ENCODE data around the gene P2RX4.
A peak's percentile ranks its signal among the peaks of the same experiment; 100 is the strongest.
"Not testable (repeated sequence)": the region's sequence is repeated elsewhere in the genome, so short reads cannot be mapped to it uniquely, and the experiment has no call there.

Gene P2RX4

GRCh38 chr12:121245951-121246350 is 36.0 kb downstream of the P2RX4 start:
- no peak for DNase-seq

GRCh38 chr12:121246893-121247557 is 37.1 kb downstream of the P2RX4 start:
- DNase-seq = no peak

- no peak for DNase-seq
These were observed 38.7 kb downstream of the P2RX4 start for GRCh38 chr12:121248622-121249021.

- DNase-seq = no peak
These were observed 40.4 kb downstream of the P2RX4 start for GRCh38 chr12:121250359-121250758.

DNA sequence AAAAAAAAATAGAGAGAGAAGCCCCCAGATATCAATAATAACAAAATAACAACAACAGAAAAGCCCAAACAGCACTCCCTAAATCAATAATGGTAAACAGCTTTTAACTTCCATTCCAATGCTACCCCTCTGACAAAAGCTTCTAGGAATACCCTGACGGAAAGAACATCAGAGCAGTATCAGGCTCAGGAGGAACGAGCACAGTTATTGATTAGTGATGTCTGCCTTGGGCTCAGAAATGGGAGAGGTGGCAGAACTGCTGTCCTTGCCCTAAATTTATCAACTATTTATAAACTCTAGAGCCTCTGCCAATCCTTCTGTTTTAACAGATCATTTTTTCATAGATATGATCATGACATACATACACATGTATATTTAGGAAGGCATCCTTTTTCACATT is 41.9 kb downstream of the P2RX4 start:
- DNase-seq = no peak

DNA sequence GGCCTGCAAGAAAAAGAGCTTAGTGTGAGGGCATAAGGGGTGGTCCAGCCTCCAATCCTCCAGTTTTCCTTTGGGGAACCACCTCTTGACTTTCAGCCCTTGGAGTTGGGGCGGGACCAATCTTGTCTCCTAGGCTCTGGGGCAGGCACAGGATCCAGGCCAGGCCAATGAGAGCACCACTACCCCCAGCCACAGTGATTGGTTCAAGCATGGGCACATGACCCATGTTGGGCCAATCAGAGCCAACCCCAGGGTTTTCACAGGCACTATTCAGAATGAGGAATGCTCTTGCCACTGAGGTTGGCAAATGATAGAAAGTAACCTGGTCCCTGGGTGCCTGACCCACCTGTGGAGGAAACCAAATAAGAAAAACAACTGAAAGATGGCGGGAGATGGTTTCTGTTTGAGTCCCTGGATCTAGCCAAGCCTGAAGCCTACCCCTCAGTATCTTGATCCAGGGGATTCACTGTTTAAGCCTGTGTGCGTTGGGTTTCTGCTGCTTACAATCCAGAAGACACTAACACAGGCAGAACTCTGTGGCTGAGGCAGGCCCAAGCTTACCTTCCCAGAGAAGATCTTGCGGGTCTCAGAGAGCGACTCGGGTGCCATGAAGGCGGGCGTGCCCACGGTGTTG is 42.9 kb downstream of the P2RX4 start:
- no peak for DNase-seq

GRCh38 chr12:121253638-121254335 is 43.9 kb downstream of the P2RX4 start:
- no peak for DNase-seq

DNA sequence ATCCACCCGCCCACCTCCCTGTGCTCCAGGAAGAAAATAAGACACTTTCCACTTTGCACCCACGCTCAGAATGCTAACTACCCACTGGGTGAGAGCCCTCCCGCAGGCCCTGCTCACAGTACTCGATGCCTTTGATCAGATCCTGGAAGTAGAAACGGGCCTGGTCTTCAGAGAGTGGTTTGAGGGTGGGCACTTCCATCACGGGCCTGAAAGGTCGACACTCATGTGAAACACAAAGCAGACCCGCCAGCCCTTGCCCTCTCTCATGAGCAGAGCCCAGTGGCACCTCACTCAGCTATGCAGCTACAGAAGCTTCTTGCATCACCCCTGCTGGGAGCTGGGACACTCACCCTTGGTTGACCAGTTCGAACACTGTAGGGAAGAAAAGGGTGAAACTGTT is 45.5 kb downstream of the P2RX4 start:
- DNase-seq = no peak

- DNase-seq = not testable (repeated sequence)
These were observed 47.9 kb downstream of the P2RX4 start for GRCh38 chr12:121257704-121258449.

DNA sequence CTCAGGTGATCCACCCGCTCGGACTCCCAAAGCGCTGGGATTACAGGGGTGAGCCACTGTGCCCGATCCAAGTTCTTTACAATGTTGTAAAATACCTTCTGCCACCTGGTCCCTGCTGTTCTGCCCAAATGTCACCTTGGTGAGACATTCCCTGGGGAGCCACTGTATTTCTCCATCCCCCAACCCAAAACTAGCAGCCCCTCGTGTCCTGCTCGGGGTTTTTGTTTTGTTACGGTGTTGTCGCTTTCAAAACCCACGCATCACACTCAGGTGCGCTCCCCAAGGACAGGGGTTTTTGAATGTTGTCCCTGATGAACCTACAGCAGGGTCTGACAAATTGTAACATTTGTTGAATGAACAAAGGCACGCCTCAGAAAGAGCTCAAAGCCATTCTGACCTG is 49.1 kb downstream of the P2RX4 start:
- DNase-seq = no peak

DNA sequence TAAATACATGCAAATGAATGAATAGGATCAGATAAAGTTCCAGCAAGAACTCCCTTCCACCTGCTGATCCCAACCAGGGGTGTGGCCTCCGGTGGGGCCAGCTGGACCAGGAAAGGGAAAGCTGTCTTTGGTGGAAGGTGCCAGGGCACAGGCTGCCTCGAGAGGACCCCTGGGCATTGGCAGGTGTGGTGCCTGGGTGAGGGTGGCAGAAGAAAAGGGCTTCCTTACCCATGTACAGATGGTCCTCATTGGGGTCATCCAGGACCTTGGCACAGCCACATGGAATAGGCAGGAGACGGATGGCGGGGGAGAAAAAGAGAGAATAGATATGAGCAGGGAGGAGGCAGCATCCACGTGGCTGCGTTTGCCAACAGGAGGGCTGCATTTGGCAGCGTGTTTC is 50.2 kb downstream of the P2RX4 start:
- no peak for DNase-seq

GRCh38 chr12:121261398-121261797 is 51.5 kb downstream of the P2RX4 start:
- DNase-seq = no peak

- DNase-seq = no peak
These were observed 53.4 kb downstream of the P2RX4 start for GRCh38 chr12:121263206-121263935.

DNA sequence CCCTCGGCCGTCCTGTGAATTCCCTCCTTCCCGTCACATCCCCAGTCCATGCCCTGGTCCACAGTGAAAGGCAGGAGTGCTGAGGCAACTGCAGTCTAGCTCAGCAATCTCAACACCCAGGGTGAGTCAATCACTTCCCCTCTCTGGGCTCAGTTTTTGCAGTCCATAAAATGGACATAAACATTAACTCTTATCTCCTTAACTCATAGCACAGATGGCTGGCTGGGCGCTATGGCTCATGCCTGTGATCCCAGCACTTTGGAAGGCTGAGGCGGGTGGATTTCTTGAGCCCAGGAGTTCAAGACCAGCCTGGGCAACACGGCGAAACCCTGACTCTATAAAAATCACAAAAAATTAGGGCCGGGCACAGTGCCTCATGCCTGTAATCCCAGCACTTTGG is 54.2 kb downstream of the P2RX4 start:
- no peak for DNase-seq

DNA sequence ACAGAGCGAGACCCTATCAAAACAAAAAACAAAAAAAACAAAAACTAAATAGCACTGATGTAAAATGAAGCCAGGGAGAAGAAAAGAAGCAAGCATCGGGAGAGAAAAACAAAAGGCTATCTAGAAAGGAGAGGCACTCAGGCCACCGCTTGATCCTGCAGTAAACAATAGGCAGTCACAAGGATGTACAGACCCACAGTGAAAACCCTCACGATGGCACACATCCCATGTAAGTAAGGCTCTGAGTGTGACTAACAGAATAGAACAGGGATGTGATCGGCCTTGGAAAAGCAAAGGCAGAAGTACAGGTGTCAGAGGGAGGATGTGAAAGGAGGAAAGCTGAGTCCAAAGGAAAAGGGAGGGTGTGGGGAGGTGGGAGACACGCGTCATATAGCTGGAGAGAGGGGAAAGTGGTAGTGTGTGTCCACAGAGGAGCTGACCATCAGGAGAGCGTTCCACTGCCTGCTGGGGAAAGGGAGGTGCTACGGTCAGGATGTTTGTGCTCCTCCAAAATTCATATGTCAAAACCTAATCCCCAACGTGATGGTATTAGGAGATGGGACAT is 55.1 kb downstream of the P2RX4 start:
- DNase-seq = no peak

GRCh38 chr12:121267822-121268221 is 57.9 kb downstream of the P2RX4 start:
- DNase-seq = no peak

GRCh38 chr12:121273364-121273896 is 63.5 kb downstream of the P2RX4 start:
- DNase-seq = no peak

DNA sequence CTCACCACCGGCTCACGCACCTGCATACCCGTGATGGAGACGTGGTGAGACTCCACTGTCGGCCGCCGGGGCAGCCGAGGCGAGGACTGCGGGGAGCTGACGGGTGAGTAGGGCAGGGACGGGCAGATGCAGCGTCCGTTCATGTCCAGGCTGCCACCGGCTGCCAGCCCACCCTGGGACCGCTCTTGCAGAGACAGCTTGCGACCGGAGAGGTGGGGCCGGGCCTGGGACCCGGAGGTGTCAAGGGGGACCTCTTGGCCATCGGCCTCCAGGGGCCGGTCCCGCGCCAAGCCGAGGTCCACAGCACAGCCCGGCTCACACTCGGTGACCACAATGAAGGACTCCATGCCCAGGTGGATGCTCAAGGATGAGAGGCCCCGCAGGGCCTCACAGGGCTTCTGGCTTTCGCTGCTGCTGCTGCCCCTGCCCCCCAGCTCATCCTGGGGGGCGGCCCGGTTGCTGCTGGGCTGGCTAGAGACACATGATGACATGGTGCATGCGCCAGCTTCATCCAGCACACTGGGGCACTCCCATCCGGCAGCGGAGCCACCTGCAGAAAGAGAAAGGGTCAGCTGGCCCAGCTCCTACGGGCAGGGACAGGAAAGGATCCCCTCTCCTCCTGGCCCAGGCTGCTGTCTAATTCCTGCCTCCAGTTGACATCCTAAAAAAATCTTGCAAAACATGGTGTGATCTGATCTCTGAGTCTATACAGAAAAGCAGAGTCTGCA is 64.3 kb downstream of the P2RX4 start:
- no peak for DNase-seq

DNA sequence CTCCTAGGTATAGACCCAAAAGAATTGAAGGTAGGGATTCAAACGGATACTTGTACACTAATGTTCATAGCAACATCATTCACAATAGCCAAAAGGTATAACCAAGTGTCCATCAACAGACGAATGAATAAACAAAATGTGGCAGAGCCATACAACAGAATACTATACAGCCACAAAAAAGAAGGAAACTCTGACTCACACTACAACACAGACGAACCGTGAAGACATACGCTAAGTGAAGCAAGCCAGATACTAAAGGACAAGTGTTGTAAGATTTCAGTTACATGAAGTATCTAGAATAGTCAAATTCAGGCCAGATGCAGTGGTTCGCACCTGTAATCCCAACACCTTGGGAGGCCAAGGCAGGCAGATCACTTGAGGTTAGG is 67.4 kb downstream of the P2RX4 start:
- DNase-seq = no peak

DNA sequence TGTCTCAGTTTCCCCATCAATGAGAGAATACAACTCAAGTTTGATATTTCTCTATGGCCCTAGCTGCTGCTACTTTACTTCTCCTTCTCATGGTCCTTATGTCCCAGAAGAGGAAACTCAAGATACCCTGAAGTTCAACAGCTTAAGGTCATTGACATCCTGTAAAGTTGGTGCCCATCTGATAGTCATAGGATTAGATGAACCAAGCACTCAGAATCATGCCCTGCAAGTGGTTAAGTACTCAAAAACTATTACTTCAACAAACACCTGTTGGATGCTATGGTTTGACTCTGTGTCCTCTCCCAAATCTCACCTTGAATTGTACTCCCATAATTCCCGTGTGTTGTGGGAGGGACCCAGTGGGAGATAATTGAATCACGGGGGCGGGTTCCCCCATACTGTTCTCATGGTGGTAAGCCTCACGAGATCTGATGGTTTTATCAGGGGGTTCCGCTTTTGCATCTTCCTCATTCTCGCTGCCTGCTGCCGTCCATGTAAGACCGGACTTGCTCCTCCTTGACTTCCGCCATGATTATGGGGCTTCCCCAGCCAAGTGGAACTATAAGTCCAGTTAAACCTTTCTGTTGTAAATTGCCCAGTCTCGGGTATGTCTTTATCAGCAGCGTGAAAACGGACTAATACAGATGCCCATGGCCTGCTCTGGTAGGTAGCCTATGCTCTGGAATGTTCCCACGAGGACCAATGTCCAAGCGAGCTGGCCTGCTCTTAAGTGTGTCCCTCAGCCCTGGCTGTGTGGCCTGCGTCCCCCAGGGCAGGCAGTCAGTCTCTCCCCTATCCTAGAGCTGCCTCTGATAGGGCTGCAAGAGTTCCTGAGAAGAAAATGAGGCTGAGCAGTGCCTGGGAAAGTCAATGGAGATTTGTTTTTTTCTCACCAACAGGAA is 68.5 kb downstream of the P2RX4 start:
- peak; percentile 30 for DNase-seq

DNA sequence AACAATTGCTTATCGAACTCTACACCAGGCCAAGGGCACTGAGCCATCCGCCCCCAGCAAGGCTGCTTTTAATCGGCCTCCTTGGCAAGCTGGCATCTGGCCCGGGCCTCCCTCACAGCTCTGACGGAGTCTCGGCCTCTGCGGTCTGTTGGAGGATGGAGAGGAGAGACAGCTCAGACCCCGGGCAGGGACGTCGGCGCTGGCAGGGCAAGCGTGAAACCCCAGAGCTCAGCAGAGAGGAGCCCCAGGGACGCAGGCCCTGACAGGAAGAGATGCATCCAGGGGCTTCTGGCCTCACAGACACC is 69.1 kb downstream of the P2RX4 start:
- DNase-seq = no peak
